Measurements from ENCODE around the gene TNK2.

Gene TNK2

DNA sequence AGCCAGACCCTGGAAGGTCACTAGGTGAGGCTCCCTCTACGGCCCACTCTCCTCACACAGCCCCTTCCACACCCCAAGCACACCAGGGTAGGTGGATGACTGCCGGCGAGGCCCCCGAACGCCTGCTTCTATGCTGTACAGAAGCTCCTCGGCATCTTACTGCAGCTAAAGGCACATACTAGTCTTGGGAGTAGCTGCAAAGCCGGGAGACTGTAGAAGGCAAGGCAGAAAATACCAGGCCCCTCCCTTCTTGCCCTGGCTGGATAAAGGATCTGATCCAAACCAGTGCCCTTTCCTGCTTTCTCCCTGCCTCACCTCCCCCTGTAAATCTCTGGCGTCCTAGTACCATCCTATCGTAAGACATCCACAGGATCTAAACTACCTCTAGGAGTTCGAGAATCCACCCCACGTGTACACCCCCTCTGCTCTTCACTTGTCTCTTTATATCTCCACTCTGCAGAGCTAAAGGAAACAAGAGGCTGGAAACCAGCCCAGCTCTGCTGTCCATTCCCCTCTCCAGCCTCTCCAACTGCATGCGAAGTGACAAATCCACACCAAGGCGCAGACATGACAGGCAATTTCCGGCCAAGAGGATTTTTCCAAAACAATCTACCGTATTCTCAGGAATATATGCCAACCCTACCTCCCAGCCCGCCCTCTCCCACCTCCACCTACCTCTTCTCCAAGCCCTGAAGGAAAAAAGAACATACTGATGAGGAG is 11.8 kb downstream of the TNK2 start:
- H3K27ac Mint-ChIP-seq = peak overlapping the region; percentile 90 to 97
- H3K9me3 Mint-ChIP-seq = no peaks in the 10 kb centered on the region
- DNase-seq (no peak), ATAC-seq (peak; percentile 11)
- H3K4me1 Mint-ChIP-seq = peaks cover 76% of the 10 kb centered on the region
- H3K4me3 Mint-ChIP-seq = peak overlapping the region; percentile 90 to 99
- H3K27me3 Mint-ChIP-seq = no peaks in the 10 kb centered on the region

DNA sequence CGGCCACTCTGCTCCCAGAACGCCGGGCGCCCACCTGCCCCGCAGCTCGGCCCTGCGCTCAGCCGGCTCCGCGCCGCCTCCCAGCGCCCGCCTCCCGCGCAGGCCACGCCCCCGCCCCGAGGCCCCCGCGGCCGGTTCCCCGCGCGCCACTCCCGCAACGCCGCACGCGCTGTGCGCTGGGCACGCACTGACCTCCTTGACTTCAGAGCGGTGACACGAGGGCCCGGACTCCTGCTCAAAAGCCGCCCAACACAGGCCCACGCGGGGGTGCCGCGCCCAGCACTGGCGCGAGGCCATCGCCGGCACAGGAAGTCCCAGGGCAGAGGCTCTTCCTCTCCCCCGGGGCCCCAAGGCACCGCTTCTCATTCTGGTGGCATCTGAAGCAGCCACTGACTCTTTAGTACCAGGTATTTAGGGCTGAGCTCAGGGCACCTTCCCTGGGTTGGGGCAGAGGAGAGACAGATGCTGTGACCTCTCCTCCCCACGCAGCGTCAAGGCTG is 12.4 kb downstream of the TNK2 start:
- Mint-ChIP-seq H3K4me3 (peak overlapping the region; percentile 90 to 99), H3K9me3 (no peaks in the 10 kb centered on the region), H3K27me3 (no peaks in the 10 kb centered on the region), H3K4me1 (peaks cover 72% of the 10 kb centered on the region), H3K27ac (peak overlapping the region; percentile 90 to 97)
- DNase-seq = peak; percentile 68 to 73
- peak; percentile 66 for ATAC-seq

DNA sequence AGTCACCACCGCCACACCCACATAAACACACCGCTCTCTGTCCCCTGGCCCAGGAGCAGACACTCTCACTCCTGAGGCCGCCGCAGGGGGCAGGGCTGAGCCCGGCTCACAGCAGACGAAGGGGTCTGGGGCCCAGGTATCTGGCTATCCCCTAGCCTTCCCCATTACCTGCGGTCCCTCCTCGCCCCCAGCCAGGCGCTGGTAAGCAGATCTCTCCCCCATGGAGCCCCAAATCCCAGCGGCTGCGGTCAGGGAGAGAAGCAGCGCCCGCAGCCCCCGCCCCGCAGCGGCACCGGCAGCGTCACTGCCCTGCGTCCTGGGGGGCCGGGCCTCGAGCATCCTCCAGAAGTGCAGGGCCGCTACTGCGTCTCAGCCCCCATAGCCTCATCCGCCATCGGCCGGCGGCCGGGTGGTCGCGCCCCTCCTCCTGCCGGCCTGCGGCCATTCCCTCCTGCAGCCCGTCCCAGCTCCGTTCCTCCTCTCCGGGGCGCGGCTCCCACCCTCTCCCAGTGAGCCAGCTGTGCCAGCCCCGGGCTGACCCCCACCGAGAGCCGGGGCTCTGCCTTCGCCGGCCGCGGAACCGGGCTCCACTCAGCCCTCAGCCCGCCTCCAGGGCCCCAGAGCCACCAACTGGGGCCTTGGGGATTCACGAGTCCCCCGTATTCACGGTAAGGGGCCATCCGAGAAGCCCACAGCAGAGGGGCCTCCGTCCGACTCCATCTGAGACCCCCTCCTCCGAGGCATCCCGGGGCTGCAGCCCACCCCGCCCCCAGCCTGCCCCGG is 13.1 kb downstream of the TNK2 start:
- H3K4me1 Mint-ChIP-seq = peaks cover 65% of the 10 kb centered on the region
- peak overlapping the region; percentile 92 for H3K4me3 Mint-ChIP-seq
- ATAC-seq (peak; percentile 89), DNase-seq (peak; percentile 73 to 80)
- H3K27me3 Mint-ChIP-seq = no peaks in the 10 kb centered on the region
- H3K9me3 Mint-ChIP-seq = no peaks in the 10 kb centered on the region
- H3K27ac Mint-ChIP-seq = peak overlapping the region; percentile 89 to 96

DNA sequence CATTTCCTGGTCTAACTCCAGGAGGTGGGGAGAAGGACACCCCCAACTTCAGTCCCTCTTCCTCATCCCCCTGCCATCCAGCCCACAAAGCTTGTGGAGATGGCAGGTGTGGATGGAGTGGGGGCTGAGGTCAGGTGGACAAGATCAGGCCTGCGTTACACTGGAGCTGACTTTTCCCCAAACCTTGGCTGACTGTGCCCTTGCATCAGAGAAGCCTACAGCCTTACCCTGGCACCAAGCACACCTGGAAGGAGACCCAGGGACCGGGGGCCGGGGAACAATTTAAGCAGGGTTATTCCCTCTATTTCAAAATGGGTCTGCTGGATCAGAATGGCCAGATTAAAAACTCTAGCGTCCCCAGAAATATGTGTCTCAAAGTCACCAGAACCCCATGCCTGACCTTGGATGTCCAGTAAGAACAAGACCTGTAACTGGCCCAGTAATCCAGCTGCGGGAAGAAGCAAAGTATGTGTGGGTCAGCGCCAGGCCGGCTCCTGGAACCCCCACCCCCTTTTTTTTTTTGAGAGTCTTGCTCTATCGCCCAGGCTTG is 14.4 kb downstream of the TNK2 start:
- DNase-seq (no peak), ATAC-seq (no peak)
- no peaks in the 10 kb centered on the region for H3K9me3 Mint-ChIP-seq
- peak overlapping the region; percentile 44 to 92 for H3K4me3 Mint-ChIP-seq
- H3K27ac Mint-ChIP-seq = peak overlapping the region in 1 of 2 donors; percentile 96
- no peaks in the 10 kb centered on the region for H3K27me3 Mint-ChIP-seq
- H3K4me1 Mint-ChIP-seq = peaks cover 55% of the 10 kb centered on the region

DNA sequence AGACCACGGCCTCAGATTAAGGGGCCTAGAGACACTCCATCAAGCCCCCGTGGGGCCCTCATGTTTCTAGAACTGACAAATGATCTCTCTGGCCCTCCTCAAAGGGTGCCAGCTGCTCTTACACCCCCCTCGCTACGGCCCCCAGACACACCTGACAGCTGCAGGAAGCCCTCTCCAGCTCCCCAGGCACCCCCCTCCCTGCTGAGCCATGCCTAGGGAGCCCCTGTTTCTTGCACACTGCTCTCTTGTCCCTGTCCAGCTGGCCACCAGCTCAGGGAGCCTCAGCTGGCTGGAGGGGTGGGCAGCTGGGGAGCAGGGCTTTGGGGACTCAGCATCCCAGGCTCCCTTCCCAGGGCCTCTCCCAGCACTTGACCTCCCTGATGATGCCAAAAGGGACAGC is 14.8 kb downstream of the TNK2 start:
- Mint-ChIP-seq H3K27me3 (no peaks in the 10 kb centered on the region), H3K4me1 (peaks cover 52% of the 10 kb centered on the region), H3K9me3 (no peaks in the 10 kb centered on the region), H3K4me3 (no peak overlapping the region), H3K27ac (no peak overlapping the region)
- no peak for ATAC-seq
- no peak for DNase-seq

DNA sequence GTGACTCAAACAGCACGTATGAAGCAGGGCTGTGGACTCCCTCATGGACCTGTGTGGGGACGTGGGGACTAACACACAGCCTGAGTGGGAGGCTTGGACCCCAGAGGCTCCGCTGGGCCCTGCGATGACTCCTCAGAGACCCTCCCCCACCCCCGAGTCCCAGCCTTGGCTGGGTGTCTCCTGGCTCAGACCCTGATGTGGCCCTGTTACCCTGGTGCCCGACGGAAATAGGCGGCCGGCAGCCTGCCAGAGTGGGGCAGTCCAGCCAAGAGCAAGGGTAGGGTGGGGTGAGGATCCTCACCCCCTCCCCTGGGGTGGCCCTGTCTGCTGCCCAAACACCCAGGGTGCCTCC is 15.3 kb downstream of the TNK2 start:
- Mint-ChIP-seq H3K27me3 (no peaks in the 10 kb centered on the region), H3K4me3 (no peak overlapping the region), H3K9me3 (no peaks in the 10 kb centered on the region), H3K27ac (peak overlapping the region in 1 of 2 donors; percentile 12), H3K4me1 (peaks cover 47% of the 10 kb centered on the region)
- no peak for DNase-seq
- ATAC-seq = no peak

DNA sequence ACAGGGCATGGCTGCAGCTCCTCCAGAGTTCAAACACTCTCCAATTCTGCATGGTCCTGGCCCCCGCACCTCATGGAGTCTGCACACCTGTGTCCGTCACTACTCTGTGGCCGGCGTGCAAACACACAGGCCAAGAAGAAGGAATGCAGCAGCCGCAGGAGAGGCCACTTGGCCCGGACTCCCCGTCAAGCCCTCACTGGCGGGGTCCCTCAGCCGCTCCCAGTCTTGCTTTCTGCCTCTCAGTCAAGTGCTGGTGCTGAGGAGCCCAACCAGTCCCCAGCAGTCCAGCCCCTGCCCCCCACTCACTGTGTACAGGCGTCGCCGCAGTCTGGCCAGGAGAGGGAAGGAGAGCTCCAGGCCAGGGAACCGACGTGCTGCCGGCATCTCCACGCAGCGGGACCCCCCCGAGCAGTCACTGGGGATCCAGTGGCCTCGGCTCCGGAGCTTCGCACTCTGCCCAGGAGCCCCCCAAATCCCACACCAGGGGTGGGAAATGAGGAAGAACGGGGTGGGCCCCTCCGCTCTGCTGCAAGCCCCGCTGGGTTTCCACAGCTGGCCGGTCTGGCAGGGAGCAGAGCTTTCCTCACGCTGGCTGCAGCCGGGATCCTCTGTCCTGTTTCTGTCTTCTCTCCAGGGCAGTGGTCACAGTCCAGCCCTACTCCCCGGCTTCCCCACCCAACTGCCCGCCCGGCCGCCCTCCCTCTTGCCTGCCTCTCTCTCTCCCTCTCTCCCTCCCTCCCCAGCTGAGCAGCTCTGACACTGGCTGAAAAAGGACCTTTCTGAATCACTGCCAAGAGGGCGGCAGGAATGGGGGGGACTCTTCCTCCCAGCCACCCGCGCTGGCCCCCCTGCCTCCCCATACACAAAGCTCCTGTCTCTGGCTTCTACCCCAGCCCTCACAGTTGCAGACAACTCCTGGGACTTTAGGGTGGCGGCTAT is 16.0 kb downstream of the TNK2 start:
- Mint-ChIP-seq H3K4me1 (peaks cover 46% of the 10 kb centered on the region), H3K27me3 (no peaks in the 10 kb centered on the region), H3K4me3 (no peak overlapping the region), H3K27ac (no peak overlapping the region), H3K9me3 (no peaks in the 10 kb centered on the region)
- ATAC-seq (no peak), DNase-seq (no peak)

DNA sequence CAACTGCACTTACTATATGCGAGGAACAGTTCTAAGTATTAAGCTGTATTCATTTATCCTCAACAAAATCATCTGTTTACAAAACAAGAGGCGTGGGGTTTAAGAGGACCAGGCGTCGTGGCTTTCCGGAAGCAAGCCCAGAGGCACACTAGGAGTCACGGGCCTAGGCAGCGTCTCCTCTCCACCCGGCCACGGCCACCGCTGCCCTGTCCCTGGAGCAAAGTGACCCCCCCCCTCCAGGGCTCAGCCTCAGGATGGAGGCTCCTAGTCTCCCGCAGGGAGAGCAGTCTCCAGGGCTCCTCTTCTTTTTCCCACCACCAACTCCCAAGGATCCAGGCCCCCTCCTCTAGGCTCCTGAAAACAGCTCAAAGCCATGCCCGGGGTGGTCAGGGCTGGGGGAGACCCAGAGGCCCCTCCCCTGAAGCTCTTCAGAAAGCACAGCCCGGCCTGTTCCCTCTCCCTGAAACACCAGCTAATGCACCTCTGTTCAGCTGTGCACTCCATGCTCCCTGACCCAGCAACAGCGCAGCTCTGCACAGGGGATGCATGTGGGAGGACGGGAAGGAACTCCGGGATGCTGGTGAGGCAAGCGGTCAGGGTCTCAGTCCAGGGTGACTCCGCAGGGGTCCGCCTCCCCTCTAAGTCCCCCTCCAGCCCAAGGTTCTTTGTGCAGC is 16.8 kb downstream of the TNK2 start:
- no peaks in the 10 kb centered on the region for H3K9me3 Mint-ChIP-seq
- H3K27ac Mint-ChIP-seq = peak overlapping the region in 1 of 2 donors; percentile 27
- H3K27me3 Mint-ChIP-seq = no peaks in the 10 kb centered on the region
- H3K4me1 Mint-ChIP-seq = peaks cover 38% of the 10 kb centered on the region
- DNase-seq (no peak), ATAC-seq (no peak)
- no peak overlapping the region for H3K4me3 Mint-ChIP-seq

DNA sequence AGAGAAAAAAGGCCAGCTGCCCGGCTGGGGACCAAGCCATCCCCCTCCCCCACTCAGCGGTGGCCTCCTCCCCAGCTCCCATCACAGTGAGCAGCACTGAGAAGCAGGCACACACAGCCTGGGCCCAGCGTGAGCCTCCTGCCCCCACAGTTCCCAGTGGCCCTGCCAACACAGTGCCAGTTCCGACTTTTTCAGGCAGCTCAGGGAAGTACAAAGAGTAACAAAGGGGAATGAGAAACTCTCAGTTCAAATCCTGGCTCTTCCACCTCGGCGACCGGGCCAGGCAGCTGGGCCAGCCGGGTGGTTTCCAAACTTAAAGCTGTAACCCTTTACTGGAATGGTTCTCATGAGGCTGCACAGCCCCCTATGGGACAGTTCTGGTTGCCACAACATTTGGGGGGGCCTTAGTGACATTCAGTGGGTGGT is 18.5 kb downstream of the TNK2 start:
- DNase-seq (no peak), ATAC-seq (no peak)
- Mint-ChIP-seq H3K27me3 (no peaks in the 10 kb centered on the region), H3K9me3 (no peaks in the 10 kb centered on the region), H3K4me3 (no peak overlapping the region), H3K27ac (no peak overlapping the region), H3K4me1 (peaks cover 27% of the 10 kb centered on the region)

DNA sequence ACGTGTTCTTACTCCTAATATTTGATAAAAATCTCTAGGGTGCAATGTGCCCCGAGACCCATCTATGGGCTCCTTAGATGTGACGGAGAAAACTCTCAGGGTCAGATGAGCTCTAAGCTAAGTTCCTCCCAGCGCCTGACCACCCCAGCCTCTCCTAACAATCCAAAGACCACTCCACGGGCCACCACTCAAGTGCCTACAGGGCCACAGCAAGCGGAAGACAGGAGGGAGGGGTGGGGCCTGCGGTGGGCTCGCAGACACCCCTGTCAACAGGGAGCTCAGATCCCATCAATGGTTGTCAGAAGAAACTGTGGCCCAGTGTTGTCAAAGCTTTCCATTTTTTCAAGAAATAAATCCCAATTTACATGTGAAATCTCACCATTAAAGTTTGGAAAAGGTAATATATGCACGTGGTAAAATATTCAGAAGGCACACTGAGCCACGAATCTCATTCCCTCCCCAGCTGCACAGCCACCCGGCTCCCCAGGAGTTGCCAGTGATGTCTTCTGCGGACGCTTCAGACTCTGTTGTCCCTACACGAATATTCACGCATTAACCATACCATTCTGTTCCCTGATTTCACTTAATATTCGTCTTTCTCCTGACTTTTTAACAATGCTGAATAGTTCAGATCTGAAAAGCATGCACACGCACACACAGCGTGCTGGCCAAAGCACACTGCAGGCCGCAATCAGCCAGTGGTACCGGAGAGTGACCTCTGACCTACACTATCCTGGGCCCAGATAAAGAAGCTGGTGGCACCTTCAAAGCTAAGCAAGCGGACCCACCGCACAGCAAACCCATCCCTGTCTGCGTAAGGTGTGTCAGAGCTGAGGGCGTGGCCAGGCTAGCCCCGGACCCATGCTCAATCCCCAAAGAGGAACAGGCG is 19.1 kb downstream of the TNK2 start:
- H3K27me3 Mint-ChIP-seq = no peaks in the 10 kb centered on the region
- DNase-seq = no peak
- H3K9me3 Mint-ChIP-seq = no peaks in the 10 kb centered on the region
- peaks cover 21% of the 10 kb centered on the region for H3K4me1 Mint-ChIP-seq
- no peak overlapping the region for H3K4me3 Mint-ChIP-seq
- H3K27ac Mint-ChIP-seq = no peak overlapping the region
- no peak for ATAC-seq

DNA sequence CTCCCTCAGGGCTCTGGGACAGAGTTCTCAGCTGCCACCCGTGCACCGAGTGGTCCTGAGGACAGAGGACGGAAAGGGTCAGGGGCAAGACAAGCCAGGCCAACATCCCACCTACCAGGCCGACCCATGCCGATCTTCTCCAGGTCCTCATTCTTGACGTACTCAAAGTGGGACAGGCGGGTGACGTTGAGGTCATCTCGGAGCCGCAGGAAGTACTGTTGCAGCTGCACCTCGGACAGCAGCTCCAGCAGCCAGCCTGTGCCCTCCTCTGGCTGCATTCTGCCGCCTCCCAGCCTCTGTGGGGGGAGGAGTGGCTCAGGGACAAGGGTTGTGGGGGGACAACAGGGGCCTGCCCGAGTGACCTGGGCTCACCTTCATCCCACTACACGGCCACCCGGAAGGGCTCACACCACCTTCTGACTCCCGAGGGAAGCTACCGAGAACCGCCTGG is 20.0 kb downstream of the TNK2 start:
- no peak overlapping the region for H3K4me3 Mint-ChIP-seq
- no peak for DNase-seq
- H3K27ac Mint-ChIP-seq = no peak overlapping the region
- H3K4me1 Mint-ChIP-seq = peaks cover 13% of the 10 kb centered on the region
- no peaks in the 10 kb centered on the region for H3K27me3 Mint-ChIP-seq
- no peaks in the 10 kb centered on the region for H3K9me3 Mint-ChIP-seq
- no peak for ATAC-seq

DNA sequence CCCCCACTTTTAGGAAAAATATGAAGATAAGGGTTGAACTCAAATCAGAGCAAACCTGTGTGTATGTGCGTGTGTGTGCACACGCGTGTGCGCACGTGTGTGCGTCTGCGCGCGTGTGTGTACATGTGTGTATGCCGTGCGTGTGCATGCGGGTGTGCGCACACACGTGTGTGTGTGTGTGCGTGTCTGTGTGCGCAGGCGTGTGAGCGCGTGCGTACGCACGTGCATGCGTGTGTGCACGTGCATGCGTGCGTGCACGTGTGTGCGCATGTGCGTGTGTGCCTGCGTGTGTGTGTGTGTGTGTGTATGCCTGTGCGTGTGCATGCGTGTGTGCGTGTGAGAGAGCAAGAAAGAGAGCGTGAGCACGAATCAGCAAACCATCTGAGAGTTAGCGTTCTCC is 20.7 kb downstream of the TNK2 start:
- ATAC-seq = no peak
- H3K4me1 Mint-ChIP-seq = peaks cover 13% of the 10 kb centered on the region
- no peak for DNase-seq
- H3K27ac Mint-ChIP-seq = peak overlapping the region in 1 of 2 donors; percentile 63
- H3K9me3 Mint-ChIP-seq = no peaks in the 10 kb centered on the region
- no peaks in the 10 kb centered on the region for H3K27me3 Mint-ChIP-seq
- H3K4me3 Mint-ChIP-seq = no peak overlapping the region

DNA sequence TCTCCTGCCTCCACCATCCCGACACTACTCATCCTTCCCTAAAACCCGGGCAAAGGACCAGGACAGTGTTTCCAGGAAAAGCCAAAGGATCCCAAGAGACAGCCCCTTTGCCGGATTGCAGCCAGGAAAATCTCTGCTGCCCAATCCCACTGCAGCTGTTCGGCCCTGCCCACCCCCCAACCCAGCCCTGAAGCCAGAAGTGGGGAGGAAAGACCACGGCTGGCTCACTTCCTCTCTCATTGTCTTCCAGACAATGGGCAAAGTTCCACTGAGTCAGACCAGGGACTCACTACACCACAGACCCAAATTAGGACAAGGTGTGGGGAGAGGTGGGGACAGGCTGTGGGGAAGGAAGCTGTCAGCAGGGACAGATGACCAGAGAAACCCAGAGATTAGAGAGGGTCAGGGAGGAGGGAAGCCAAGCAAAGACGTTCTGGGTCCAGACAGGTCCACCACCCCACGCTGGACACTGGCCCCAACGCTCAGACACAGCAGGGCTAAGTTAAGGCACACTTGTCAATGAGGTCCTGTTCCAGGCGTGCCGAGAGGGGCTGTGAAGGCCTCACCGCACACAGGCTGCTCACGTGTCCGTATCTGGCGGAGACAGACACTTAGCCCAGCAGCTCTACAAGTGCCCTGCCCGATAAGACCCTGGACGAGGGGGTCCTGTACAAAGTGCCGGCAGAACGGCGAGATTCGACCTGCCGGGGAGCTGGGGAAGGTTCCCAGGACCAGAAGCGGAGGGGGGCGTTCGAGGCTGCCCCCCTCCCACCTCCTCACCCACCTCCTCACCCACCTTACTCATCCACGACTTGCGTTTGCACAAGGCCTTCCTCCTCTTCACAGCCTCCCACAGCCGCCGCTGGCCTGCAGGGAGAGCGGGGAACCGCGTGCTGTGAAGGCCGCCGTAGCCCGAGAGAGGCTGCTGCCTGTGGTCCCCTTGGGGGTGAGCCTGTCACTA is 21.9 kb downstream of the TNK2 start:
- ATAC-seq (no peak), DNase-seq (no peak)
- Mint-ChIP-seq H3K27ac (peak overlapping the region in 1 of 2 donors; percentile 42), H3K9me3 (no peaks in the 10 kb centered on the region), H3K4me1 (peaks cover 6% of the 10 kb centered on the region), H3K4me3 (no peak overlapping the region), H3K27me3 (no peaks in the 10 kb centered on the region)

All from stimulated activated naive CD8-positive, alpha-beta T cell treated with anti-CD3 and anti-CD28 coated beads, Interleukin-15, amount 100 ng/mL, for 72 hours (primary cell).